Epithelial cell of esophagus (primary cell): ENCODE measurements around the gene CELSR2.

Experiments used
- DNase-seq: peaks from one replicate; pipeline ENCODE4 v3.0.0; 2010; ENCODE audit warnings: low read depth
- H3K4me3 ChIP-seq: 2 replicates; pipeline ENCODE4 v1.5.1; 2011; ENCODE audit warnings: mild to moderate bottlenecking, low read length, control low read depth
- TF ChIP-seq, protein P1 (sequence below): IDR thresholded peaks from 2 replicates; pipeline ENCODE4 v1.5.1; 2011; ENCODE audit warnings: low read depth, mild to moderate bottlenecking, low read length, control low read depth, inconsistent platforms; ENCODE audit not compliant: insufficient read depth; ENCODE audit errors: missing control alignments

Gene CELSR2

DNA sequence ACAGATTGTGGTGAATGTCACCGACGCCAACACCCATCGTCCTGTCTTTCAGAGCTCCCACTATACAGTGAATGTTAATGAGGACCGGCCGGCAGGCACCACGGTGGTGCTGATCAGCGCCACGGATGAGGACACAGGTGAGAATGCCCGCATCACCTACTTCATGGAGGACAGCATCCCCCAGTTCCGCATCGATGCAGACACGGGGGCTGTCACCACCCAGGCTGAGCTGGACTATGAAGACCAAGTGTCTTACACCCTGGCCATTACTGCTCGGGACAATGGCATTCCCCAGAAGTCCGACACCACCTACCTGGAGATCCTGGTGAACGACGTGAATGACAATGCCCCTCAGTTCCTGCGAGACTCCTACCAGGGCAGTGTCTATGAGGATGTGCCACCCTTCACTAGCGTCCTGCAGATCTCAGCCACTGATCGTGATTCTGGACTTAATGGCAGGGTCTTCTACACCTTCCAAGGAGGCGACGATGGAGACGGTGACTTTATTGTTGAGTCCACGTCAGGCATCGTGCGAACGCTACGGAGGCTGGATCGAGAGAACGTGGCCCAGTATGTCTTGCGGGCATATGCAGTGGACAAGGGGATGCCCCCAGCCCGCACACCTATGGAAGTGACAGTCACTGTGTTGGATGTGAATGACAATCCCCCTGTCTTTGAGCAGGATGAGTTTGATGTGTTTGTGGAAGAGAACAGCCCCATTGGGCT, 3.0 kb downstream of the CELSR2 start:
- H3K4me3 ChIP-seq, result no peak overlapping the region
- DNase-seq, result no peak
- TF ChIP-seq, protein P1, sequence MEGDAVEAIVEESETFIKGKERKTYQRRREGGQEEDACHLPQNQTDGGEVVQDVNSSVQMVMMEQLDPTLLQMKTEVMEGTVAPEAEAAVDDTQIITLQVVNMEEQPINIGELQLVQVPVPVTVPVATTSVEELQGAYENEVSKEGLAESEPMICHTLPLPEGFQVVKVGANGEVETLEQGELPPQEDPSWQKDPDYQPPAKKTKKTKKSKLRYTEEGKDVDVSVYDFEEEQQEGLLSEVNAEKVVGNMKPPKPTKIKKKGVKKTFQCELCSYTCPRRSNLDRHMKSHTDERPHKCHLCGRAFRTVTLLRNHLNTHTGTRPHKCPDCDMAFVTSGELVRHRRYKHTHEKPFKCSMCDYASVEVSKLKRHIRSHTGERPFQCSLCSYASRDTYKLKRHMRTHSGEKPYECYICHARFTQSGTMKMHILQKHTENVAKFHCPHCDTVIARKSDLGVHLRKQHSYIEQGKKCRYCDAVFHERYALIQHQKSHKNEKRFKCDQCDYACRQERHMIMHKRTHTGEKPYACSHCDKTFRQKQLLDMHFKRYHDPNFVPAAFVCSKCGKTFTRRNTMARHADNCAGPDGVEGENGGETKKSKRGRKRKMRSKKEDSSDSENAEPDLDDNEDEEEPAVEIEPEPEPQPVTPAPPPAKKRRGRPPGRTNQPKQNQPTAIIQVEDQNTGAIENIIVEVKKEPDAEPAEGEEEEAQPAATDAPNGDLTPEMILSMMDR, result no peak

DNA sequence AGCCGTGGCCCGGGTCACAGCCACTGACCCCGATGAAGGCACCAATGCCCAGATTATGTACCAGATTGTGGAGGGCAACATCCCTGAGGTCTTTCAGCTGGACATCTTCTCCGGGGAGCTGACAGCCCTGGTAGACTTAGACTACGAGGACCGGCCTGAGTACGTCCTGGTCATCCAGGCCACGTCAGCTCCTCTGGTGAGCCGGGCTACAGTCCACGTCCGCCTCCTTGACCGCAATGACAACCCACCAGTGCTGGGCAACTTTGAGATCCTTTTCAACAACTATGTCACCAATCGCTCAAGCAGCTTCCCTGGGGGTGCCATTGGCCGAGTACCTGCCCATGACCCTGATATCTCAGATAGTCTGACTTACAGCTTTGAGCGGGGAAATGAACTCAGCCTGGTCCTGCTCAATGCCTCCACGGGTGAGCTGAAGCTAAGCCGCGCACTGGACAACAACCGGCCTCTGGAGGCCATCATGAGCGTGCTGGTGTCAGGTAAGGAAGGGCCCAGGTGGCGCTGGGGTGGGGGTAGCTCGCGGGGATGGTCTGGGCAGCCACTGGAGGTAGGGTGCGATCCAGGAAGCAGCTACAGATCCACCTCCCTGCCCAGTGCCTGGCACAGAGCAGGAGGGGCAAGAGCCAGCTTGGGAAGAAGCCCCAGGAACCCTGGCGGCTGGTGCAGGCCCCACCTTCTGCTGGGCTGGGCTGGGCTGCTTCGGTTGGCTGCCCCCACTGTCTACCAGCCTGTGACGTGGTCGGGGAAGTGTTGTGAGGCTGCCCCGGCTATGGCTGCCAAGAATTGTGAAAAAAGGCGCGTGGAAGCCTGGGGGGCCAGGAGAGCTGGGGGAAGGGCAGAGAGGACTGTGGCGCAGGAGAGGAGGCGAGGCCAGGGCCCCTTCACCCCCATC, 3.8 kb downstream of the CELSR2 start:
- H3K4me3 ChIP-seq, result peak overlapping the region; percentile 47
- TF ChIP-seq, protein P1, result no peak
- peak; percentile 57 for DNase-seq

DNA sequence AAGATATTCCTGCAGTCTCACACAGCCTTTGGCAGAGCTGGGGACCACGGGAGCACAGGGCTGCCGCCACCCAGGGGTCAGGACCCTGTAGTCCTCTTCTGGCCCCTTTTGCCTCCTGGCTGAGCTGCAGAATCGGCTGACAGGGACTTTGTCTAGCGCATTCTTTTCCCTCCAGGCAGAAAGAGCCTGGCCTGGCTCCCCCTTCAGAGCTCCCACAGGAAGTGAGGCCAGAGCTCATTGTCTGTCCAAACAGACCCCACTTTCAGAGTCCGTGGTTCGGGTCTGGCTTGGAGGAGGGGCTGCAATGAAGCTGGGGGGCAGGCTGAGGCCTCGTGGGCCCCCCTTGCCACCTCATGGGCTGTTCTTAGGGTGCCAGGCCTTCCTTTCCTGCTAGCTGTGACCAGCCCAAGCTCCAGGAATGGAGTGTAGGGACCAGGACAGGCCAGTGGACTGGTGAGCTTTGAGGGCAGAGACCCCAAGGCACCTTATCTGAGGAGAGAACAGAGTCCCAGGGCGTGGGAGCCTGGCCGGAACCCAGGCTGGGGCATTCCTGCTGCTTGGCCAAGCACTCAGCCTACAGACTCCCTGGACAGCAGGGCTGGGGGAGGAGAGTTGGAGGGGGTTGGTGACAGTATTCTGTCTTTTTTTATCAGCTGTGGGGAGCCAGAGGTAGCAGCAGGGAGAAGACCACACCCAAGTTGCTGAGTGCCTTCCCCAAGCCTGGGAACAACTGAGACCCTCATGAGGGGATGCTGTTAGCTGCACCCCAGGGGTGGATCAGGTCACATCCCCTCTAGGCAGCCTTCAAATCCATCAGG, 4.7 kb downstream of the CELSR2 start:
- peak overlapping the region; percentile 47 for H3K4me3 ChIP-seq
- TF ChIP-seq, protein P1, result peak; percentile 2
- DNase-seq, result no peak

DNA sequence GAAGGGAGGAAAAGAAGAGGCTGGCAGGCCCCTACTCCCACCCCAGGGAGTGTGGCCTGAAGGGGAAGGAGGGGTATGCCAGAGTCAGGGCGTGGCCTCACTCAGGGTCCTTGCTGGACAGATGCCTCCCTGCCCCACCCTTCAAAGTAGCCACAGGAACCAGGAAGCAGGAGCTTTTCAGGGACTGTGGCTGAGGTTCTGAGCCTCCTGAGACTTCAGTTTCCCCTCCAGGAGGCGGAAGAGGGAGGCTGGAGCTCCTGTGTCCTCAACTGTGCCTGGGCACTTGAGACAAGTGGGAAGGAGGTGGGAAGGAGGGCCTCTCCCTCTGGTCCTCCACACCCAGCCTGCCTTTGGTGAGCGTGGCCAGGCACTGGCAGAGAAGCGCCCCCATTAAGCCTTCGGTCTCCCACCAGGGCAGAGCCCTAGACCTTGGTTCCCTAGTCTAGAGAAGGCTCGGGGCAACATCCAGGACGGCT, 5.3 kb downstream of the CELSR2 start:
- DNase-seq, result no peak
- H3K4me3 ChIP-seq, result peak overlapping the region; percentile 47
- TF ChIP-seq, protein P1, result peak; percentile 22

DNA sequence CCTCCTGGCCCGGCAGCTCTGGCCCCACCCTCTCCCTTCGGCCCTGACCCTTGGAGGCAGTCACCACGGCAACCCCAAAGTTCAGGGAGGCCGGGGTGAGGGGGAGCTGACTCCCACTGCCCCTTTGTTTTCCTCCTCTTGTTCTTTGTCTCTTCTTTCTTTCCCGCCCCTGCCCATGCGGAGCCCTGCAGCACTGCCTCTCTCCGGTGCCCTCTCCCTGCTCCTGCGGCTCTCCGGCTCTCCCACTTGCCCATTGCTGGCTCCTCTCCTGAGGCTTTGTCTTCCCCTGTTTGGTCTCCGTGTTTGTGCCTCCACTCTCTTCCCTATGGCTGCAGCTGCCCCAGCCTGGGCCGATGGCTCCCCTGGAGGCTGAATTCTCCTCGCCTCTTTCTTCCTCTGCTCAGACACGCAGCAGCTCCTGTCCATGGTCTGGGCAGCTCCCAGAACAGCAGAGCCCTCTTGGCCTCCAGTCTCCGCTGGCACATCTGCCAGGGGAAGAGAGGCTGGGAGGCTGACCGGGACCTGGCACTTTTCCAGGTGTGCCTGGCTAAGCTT, 5.8 kb downstream of the CELSR2 start:
- TF ChIP-seq, protein P1, result peak; percentile 49
- peak; percentile 45 for DNase-seq
- peak overlapping the region; percentile 47 for H3K4me3 ChIP-seq

DNA sequence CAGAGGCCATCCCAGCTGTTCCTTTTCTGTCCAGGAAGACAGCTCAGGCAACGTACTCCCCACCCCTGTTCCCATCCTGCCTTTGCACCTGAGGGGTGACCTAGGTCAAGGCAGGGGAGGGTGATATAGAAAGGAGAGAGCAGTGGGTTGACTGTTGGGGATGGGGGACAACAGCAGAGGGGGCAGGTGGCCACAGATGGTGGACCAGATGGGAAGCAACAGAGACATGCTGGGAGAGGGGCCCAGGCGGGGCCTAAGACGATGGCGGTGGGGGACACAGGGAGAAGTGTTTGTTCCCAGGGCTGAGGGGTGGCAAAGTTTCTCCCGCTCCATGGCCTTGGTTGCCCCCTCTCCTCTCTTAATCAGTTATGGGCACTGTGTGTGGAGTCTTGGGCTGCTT, 6.3 kb downstream of the CELSR2 start:
- TF ChIP-seq, protein P1, result no peak
- H3K4me3 ChIP-seq, result peak overlapping the region; percentile 47
- DNase-seq, result no peak
